GM12878 (cell line): ENCODE data around the gene MRPL2. TPM values are rescaled to one million over a fixed set of nuclear protein-coding genes. Genes with fewer than 3 reads are reported as not detected.
A peak's percentile ranks its signal among the peaks of the same experiment; 100 is the strongest.

Source experiments
- BACH1 ChIP-seq: fragments of 450-650 bp; IDR thresholded peaks from 2 replicates; pipeline ENCODE4 v1.6.1; 2017; ENCODE audit warnings: mild to moderate bottlenecking, borderline replicate concordance
- FOS ChIP-seq: IDR thresholded peaks from 3 replicates; pipeline ENCODE4 v1.6.1; 2011; ENCODE audit warnings: borderline replicate concordance; ENCODE audit not compliant: insufficient read length; ENCODE audit errors: extremely low read depth
- IKZF1 ChIP-seq: fragments of 450-650 bp; conservative IDR thresholded peaks from 2 replicates; pipeline ENCODE4 v1.6.1; 2017; ENCODE audit warnings: antibody characterized with exemption, mild to moderate bottlenecking
- MTA3 ChIP-seq: IDR thresholded peaks from 2 replicates; pipeline ENCODE4 v1.6.1; 2012; ENCODE audit warnings: low read length, inconsistent platforms, borderline replicate concordance
- NR2F1 ChIP-seq: fragments of 450-650 bp; conservative IDR thresholded peaks from 2 replicates; pipeline ENCODE4 v1.6.1; 2017; ENCODE audit warnings: mild to moderate bottlenecking
- PBX3 ChIP-seq: IDR thresholded peaks from 2 replicates; pipeline ENCODE4 v1.6.1; 2011; ENCODE audit warnings: mild to moderate bottlenecking, low read depth, low read length, moderate library complexity; ENCODE audit not compliant: insufficient replicate concordance
- POLR2AphosphoS5 ChIP-seq: IDR thresholded peaks from 2 replicates; pipeline ENCODE4 v1.6.1; 2011; ENCODE audit warnings: mild to moderate bottlenecking, low read length, inconsistent platforms
- RELA ChIP-seq: fragments of 450-650 bp; IDR thresholded peaks from 2 replicates; pipeline ENCODE4 v1.8.0; 2014; ENCODE audit warnings: borderline replicate concordance; ENCODE audit not compliant: partially characterized antibody
- RELB ChIP-seq: fragments of 450-650 bp; IDR thresholded peaks from 2 replicates; pipeline ENCODE4 v1.6.1; 2017; ENCODE audit warnings: low read depth, mild to moderate bottlenecking, moderate library complexity
- YBX1 ChIP-seq: fragments of 450-650 bp; IDR thresholded peaks from 2 replicates; pipeline ENCODE4 v1.6.1; 2016; ENCODE audit warnings: antibody characterized with exemption
- YY1 ChIP-seq: IDR thresholded peaks from 2 replicates; pipeline ENCODE4 v1.6.1; 2011; ENCODE audit warnings: low read depth, mild to moderate bottlenecking, low read length
- ZBED1 ChIP-seq: IDR thresholded peaks from 2 replicates; pipeline ENCODE4 v1.6.1; 2016; ENCODE audit warnings: borderline replicate concordance
- ZNF217 ChIP-seq: fragments of 450-650 bp; IDR thresholded peaks from 2 replicates; pipeline ENCODE4 v1.6.1; 2017; ENCODE audit warnings: antibody characterized with exemption, mild to moderate bottlenecking
- polyA plus RNA-seq, 11 experiments: library from polyadenylated mRNA; depleted of rRNA in 4 of 11; unstranded in 6 of 11; stranded (reverse) in 5 of 11; fragments of >200 nt; fragmentation: Nextera tagmentation in 4 of 11; fragmentation: Illumina TruSeq in 1 of 11; extraction: Ambion mirVana in 4 of 11; extraction: Trizol in 1 of 11; gene quantifications; 1 replicate in 1 of 11; 2 replicates in 10 of 11; pipeline versions ENCODE4 v1.2.1 to v1.2.3, GENCODE V29; 2011 to 2016; ENCODE audit warnings: inconsistent platforms in 2 of 11, missing spikeins in 2 of 11, low read depth in 1 of 11
- total RNA-seq, 4 experiments: library from RNA; depleted of rRNA in 3 of 4; stranded (reverse); fragments of >200 nt in 3 of 4; fragmentation: Illumina TruSeq in 1 of 4; extraction: Trizol in 1 of 4; gene quantifications; 2 replicates each; pipeline versions ENCODE4 v1.2.1 to v1.2.3, GENCODE V29; 2013 to 2021
- TF ChIP-seq, protein P1 (sequence below): fragments of 450-650 bp; formaldehyde crosslinking; IDR thresholded peaks from 2 replicates; pipeline ENCODE4 v1.4.0; 2022; ENCODE audit warnings: mild to moderate bottlenecking, moderate library complexity
- TF ChIP-seq, protein P2 (sequence below): IDR thresholded peaks from 2 replicates; pipeline ENCODE4 v1.6.1; 2012; ENCODE audit warnings: mild to moderate bottlenecking, low read depth, low read length
- TF ChIP-seq, protein P3 (sequence below): fragments of 450-650 bp; IDR thresholded peaks from 2 replicates; pipeline ENCODE4 v1.6.1; 2014; ENCODE audit warnings: mild to moderate bottlenecking
- TF ChIP-seq, protein P4 (sequence below): fragments of 450-650 bp; IDR thresholded peaks from 2 replicates; pipeline ENCODE4 v1.6.1; 2017; ENCODE audit warnings: mild to moderate bottlenecking, low read depth, inconsistent platforms; ENCODE audit not compliant: poor library complexity, severe bottlenecking

Gene MRPL2
- total and polyA plus RNA-seq, 10 of the 15 experiments (the other 5 are each of a cell fraction or from before 2014, with no cell fraction given): 29.7 to 125 (median 50.2) TPM

GRCh38 chr6:43013843-43014433 lies 45.3 kb downstream of the MRPL2 start, which contains the start of the genes KLHDC3 and MEA1 (continued):
- TF ChIP-seq RELB: peak; percentile 22; the same call in 1 of the 2 replicates
- peak; percentile 96 for TF ChIP-seq PBX3
- TF ChIP-seq FOS: no peak
- TF ChIP-seq, protein P1, sequence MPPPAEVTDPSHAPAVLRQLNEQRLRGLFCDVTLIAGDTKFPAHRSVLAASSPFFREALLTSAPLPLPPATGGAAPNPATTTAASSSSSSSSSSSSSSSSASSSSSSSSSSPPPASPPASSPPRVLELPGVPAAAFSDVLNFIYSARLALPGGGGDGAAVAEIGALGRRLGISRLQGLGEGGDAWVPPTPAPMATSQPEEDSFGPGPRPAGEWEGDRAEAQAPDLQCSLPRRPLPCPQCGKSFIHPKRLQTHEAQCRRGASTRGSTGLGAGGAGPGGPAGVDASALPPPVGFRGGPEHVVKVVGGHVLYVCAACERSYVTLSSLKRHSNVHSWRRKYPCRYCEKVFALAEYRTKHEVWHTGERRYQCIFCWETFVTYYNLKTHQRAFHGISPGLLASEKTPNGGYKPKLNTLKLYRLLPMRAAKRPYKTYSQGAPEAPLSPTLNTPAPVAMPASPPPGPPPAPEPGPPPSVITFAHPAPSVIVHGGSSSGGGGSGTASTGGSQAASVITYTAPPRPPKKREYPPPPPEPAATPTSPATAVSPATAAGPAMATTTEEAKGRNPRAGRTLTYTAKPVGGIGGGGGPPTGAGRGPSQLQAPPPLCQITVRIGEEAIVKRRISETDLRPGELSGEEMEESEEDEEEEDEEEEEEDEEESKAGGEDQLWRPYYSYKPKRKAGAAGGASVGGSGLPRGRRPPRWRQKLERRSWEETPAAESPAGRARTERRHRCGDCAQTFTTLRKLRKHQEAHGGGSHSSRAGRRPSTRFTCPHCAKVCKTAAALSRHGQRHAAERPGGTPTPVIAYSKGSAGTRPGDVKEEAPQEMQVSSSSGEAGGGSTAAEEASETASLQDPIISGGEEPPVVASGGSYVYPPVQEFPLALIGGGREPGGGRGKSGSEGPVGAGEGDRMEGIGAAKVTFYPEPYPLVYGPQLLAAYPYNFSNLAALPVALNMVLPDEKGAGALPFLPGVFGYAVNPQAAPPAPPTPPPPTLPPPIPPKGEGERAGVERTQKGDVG (CRISPR knock-in tag): no peak
- TF ChIP-seq MTA3: no peak
- peak; percentile 96 for TF ChIP-seq IKZF1
- no peak for TF ChIP-seq YBX1
- no peak for TF ChIP-seq POLR2AphosphoS5
- no peak; the same call in 1 of the 2 replicates for TF ChIP-seq BACH1
- TF ChIP-seq, protein P2, sequence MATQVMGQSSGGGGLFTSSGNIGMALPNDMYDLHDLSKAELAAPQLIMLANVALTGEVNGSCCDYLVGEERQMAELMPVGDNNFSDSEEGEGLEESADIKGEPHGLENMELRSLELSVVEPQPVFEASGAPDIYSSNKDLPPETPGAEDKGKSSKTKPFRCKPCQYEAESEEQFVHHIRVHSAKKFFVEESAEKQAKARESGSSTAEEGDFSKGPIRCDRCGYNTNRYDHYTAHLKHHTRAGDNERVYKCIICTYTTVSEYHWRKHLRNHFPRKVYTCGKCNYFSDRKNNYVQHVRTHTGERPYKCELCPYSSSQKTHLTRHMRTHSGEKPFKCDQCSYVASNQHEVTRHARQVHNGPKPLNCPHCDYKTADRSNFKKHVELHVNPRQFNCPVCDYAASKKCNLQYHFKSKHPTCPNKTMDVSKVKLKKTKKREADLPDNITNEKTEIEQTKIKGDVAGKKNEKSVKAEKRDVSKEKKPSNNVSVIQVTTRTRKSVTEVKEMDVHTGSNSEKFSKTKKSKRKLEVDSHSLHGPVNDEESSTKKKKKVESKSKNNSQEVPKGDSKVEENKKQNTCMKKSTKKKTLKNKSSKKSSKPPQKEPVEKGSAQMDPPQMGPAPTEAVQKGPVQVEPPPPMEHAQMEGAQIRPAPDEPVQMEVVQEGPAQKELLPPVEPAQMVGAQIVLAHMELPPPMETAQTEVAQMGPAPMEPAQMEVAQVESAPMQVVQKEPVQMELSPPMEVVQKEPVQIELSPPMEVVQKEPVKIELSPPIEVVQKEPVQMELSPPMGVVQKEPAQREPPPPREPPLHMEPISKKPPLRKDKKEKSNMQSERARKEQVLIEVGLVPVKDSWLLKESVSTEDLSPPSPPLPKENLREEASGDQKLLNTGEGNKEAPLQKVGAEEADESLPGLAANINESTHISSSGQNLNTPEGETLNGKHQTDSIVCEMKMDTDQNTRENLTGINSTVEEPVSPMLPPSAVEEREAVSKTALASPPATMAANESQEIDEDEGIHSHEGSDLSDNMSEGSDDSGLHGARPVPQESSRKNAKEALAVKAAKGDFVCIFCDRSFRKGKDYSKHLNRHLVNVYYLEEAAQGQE: no peak
- no peak for TF ChIP-seq RELA
- no peak for TF ChIP-seq NR2F1
- no peak for TF ChIP-seq ZBED1
- TF ChIP-seq, protein P3, sequence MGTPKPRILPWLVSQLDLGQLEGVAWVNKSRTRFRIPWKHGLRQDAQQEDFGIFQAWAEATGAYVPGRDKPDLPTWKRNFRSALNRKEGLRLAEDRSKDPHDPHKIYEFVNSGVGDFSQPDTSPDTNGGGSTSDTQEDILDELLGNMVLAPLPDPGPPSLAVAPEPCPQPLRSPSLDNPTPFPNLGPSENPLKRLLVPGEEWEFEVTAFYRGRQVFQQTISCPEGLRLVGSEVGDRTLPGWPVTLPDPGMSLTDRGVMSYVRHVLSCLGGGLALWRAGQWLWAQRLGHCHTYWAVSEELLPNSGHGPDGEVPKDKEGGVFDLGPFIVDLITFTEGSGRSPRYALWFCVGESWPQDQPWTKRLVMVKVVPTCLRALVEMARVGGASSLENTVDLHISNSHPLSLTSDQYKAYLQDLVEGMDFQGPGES: no peak
- TF ChIP-seq, protein P4, sequence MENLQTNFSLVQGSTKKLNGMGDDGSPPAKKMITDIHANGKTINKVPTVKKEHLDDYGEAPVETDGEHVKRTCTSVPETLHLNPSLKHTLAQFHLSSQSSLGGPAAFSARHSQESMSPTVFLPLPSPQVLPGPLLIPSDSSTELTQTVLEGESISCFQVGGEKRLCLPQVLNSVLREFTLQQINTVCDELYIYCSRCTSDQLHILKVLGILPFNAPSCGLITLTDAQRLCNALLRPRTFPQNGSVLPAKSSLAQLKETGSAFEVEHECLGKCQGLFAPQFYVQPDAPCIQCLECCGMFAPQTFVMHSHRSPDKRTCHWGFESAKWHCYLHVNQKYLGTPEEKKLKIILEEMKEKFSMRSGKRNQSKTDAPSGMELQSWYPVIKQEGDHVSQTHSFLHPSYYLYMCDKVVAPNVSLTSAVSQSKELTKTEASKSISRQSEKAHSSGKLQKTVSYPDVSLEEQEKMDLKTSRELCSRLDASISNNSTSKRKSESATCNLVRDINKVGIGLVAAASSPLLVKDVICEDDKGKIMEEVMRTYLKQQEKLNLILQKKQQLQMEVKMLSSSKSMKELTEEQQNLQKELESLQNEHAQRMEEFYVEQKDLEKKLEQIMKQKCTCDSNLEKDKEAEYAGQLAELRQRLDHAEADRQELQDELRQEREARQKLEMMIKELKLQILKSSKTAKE: no peak
- TF ChIP-seq ZNF217: no peak
- TF ChIP-seq YY1: 0 out of 2 replicates have a peak, but pooled peaks have one; percentile 49
